GM12864 (cell line): Measurements from ENCODE around the gene NEAT1.

ENCODE experiments used
- DNase-seq: peaks from one replicate; pipeline ENCODE4 v3.0.0-alpha.2; 2011; ENCODE audit warnings: low read depth
- H3K4me3 ChIP-seq: 2 replicates; pipeline ENCODE4 v1.5.1; 2011; ENCODE audit warnings: mild to moderate bottlenecking, low read depth, low read length, control low read depth
- TF ChIP-seq, protein P1 (sequence below): IDR thresholded peaks from 2 replicates; pipeline ENCODE4 v1.5.1; 2011; ENCODE audit warnings: low read depth, mild to moderate bottlenecking, moderate library complexity, low read length, control low read depth, inconsistent platforms; ENCODE audit errors: missing control alignments

Gene NEAT1

GRCh38 chr11:65491614-65492386 is 69.2 kb downstream of the NEAT1 start:
- DNase-seq: no peak
- H3K4me3 ChIP-seq: peak overlapping the region; percentile 23
- TF ChIP-seq, protein P1, sequence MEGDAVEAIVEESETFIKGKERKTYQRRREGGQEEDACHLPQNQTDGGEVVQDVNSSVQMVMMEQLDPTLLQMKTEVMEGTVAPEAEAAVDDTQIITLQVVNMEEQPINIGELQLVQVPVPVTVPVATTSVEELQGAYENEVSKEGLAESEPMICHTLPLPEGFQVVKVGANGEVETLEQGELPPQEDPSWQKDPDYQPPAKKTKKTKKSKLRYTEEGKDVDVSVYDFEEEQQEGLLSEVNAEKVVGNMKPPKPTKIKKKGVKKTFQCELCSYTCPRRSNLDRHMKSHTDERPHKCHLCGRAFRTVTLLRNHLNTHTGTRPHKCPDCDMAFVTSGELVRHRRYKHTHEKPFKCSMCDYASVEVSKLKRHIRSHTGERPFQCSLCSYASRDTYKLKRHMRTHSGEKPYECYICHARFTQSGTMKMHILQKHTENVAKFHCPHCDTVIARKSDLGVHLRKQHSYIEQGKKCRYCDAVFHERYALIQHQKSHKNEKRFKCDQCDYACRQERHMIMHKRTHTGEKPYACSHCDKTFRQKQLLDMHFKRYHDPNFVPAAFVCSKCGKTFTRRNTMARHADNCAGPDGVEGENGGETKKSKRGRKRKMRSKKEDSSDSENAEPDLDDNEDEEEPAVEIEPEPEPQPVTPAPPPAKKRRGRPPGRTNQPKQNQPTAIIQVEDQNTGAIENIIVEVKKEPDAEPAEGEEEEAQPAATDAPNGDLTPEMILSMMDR: no peak

DNA sequence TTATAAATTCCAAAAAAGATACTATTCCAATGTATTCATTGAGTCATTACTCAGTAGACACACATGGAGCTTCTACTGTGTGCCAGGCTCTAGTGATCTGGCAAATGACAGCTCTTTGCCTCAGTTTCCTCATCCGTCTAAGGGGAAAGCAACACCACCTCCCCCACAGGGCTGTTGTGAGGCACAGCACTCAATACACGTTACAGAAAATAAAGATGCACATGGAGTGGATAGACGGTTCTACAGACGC is 69.7 kb downstream of the NEAT1 start:
- peak overlapping the region; percentile 9; the same call in 1 of the 2 replicates for H3K4me3 ChIP-seq
- TF ChIP-seq, protein P1: no peak
- no peak for DNase-seq

- H3K4me3 ChIP-seq: peak overlapping the region; percentile 9
- no peak for DNase-seq
Observed at GRCh38 chr11:65492637-65493366, 70.2 kb downstream of the NEAT1 start.

DNA sequence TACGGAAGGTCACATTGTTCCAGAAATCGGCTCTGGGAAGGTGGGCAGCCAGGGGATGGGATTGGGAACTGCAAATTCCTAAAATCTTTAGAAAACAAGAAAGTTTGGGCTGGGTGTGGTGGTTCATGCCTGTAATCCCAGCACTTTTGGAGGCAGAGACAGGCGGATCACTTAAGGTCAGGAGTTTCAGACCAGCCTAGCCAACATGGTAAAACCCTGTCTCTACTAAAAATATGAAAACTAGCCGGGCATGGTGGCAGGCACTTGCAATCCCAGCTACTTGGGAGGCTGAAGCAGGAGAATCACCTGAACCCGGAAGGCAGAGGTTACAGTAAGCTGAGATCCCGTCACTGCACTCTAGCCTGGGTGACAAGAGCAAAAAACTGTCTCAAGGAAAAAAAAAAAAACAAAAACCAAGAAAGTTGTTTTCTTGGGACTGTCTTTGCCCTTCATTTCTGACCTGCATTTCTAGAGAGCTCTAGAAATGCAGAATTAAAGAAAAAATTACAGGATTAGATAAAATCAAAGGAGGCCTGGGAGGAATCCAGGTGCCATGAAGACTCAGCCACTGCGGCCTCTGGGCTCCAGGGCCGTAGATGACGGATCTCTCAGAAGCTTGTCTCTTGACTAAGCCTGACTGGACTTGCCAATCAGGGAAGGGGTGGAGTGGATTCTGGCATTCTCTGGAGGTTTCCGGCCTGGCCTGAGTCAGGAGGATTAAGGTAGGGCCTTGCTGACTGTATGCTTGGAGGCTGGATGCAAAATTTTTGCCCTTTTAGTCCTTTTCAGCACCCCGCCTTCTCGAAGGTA is 71.0 kb downstream of the NEAT1 start:
- TF ChIP-seq, protein P1: no peak
- peak overlapping the region; percentile 6 for H3K4me3 ChIP-seq
- no peak for DNase-seq

More at GRCh38 chr11:65492637-65493366, 70.2 kb downstream of the NEAT1 start:
- TF ChIP-seq, protein P1: no peak
